RKO (cell line): ENCODE data around the gene SPEM3.
"Not testable (repeated sequence)": the region's sequence is repeated elsewhere in the genome, so short reads cannot be mapped to it uniquely, and the experiment has no call there.

Experiments
- DNase-seq: peaks from one replicate; pipeline ENCODE4 v3.0.0-alpha.2; 2016; ENCODE audit warnings: low spot score

SPEM3 gene

DNA sequence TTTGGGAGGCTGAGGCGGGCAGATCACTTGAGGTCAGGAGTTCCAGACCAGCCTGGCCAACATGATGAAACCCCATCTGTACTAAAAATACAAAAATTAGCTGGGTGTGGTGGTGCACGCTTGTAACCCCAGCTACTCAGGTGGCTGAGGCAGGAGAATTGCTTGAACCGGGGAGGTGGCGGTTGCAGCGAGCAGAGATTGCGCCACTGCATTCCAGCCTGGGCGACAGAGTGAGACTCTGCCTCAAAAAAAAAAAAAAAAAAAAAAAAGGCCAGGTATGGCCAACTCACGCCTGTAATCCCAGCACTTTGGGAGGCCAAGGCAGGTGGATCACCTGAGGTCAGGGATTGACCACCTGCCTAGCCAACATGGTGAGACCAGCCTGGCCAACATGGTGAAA is 46.1 kb downstream of the SPEM3 start:
- not testable (repeated sequence) for DNase-seq

DNA sequence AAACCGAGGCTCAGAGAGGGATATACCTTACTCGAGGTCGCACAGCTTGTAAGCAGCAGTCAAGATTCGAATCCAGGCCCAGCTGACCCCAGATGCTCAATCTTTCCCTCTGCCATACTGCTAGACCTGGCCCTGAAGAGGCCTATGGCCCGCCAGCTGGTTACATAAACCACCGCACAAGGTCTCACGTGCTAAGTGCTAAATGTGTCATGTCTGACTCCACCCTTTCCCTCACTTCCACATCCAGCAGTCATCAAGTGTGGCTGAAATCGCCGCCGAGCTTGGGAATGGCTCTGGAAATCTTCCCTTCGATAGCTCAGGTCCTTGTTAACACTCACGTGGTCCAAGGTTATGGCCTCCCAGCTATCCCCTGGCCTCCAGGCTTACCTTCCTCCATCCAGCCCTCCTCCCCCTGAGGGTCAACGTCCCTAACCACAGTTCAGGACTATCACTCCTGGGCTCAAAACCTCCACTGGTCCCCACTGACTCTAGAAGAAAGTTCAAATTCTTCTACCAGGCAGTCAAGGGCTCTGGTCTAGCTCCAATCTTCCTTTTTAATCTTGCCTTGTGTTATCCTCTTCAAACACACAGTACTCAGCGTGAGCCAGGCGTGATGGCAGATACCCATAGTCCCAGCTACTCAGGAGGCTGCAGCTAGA is 47.2 kb downstream of the SPEM3 start:
- no peak for DNase-seq

DNA sequence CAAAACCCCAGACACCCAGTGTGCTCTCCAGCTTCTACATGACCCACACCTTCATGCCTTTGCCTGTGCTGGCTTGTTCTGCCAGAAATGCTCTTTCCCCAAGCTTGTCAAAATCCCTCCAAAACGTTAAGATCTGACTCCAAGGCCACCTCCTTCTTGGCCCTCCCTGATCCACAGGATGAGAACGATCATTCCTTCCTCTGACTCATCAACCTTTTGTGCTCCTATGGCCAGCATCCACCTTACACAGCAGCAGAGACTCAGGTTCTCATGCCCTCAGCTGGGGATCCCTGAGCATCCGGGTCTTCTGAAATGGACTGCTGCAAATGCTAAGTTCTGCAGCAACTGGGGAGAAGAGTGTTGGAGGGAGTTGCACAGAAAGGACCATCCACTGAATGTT is 47.8 kb downstream of the SPEM3 start:
- peak; percentile 37 for DNase-seq

- no peak for DNase-seq
These were observed 48.3 kb downstream of the SPEM3 start for GRCh38 chr17:7476951-7477350.

- no peak for DNase-seq
These were observed 49.0 kb downstream of the SPEM3 start for GRCh38 chr17:7477392-7478275.

DNA sequence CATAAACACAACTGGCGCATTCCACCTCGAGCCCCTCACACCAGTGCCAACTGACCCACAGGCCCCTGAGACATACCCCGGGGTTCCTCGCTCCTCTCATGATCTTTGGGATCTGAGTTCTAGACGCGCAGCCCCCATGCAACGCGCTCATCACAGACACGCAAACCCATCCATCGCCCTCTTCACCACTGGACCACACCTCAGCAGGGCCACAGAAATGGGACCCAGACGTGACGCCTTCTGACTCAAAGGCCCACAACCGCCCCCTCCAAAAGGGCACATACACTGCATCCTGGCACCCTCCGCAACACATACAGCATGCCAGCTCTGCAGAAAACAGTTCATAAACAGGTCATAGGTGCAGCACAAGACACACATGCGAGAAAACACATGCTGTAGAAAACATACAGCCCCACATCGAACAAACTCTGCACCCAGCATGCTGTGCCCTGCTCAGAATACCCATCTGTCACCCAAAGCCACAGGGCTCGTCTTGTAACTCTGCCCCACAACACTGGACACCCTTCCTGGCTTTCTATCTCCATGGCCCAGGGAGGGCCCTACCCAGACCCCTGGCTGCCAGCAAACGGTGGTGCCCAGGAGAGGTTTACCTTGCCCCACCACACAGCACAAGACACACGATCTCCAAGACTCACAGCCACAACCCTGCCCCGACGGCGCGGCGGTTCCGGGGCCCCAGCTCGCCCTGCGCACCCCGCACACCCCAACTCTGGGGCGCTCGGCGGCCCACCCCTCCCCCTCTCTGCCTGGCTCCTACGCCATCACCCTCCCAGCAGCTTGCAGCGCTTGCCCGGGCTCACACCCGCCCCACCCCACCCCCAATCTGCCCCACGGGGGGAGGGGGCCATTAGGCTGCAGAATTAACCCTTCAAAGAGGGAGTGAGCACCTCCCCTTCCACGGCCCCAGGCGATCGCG is 49.9 kb downstream of the SPEM3 start:
- DNase-seq, result peak; percentile 60

DNA sequence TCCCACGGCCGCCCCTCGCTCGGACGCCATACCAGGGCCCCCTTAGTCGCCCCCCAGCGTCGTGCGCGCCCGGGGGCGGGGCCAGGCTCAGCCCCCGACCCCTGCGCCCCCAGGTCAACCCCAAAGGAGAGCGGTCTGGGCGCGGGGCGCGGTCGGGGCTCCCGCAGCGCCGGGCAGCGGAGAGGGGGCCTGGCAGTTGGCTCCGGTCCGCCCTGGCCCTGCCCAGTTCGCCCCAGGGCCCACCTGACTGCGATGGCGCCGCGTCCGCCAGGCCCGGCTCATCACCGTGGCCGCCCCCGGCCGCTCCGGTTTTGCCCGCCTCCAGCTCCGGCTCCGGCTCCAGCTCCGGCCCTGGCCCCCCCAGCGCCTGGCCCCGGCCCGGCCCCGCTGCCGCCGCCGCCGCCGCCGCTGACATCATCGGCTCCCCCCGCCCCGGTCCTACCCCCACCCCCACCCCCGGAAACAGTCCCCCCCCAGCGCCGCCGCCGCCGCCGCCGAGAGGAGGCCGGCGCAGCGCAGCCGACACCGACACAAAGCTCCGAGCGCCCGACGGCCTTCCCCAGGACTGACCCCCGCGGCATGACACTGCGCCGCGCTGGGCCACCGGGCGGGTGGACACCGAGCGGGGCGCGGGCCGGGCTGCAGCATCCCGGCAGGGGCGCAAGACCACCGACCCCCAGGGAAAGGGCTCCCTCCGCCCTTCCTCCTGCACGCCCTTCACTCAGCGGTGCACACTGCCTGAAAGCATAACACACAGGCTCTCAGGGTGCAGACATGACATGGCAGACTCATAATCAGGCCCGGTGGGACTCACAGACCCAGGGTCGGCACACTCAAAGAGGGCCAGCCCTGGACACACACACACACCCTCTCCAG is 50.8 kb downstream of the SPEM3 start, which contains the start of gene ZBTB4:
Gene ZBTB4, minus strand, starts transcription at position 419 of the 876 bp plus-strand sequence. CDS start 12,830 bp downstream, outside the sequence.
- DNase-seq, result peak; percentile 49

GRCh38 chr17:7480089-7480384 is 51.4 kb downstream of the SPEM3 start:
- DNase-seq, result no peak

DNA sequence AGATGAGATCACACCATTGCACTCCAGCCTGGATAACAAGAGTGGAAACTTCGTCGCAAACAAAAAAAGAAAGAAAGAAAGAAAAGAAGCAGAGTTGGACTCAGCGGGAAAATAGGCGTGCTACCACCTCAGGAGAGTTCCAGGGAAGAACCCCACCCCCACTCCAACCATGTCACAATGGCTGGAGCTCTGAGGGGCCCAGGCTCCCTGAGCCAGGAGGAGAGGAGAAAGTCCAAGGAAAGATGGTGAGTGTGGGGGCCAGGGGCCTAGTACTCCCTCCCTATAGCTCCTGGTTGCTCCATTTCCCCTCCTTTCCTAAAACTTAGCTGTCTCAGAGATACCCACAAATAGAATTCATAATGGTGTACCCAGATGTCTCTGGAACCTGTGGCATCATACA is 52.6 kb downstream of the SPEM3 start, which contains the start of gene SLC35G6:
Gene SLC35G6, plus strand, starts transcription at position 172 of the 400 bp plus-strand sequence. Its CDS starts 71 bp downstream, at position 243.
- not testable (repeated sequence) for DNase-seq

- DNase-seq, result not testable (repeated sequence)
These were observed 53.4 kb downstream of the SPEM3 start for GRCh38 chr17:7481842-7482741.
